GM12878 (cell line): ENCODE data around the gene PARP16. TPM values are rescaled to one million over a fixed set of nuclear protein-coding genes. Genes with fewer than 3 reads are reported as not detected.

ENCODE experiments used
- ATAC-seq: fragments of 200-7000 bp; cut with Tn5 transposase; 3 replicates; pipeline ENCODE4 v1.9.1; 2020; ENCODE audit warnings: mild to moderate bottlenecking, moderate library complexity
- BruUV-seq: library from RNA; stranded (reverse); fragments of 400-500 nt; replicated peaks from 2 replicates; lab custom pipeline; 2021; lab: Mats Ljungman, UMichigan
- CTCF ChIA-PET: fragments of 300-600 bp; sonication (Branson Sonifier 250); formaldehyde crosslinking; extraction: SDS; loops from one replicate; lab custom pipeline; 2021; ENCODE audit warnings: inconsistent platforms; lab: Yijun Ruan, JAX
- POLR2A ChIA-PET: fragments of 350-600 bp; formaldehyde crosslinking; extraction: SDS; loops from one replicate; lab custom pipeline; 2021; ENCODE audit warnings: inconsistent platforms; lab: Charles Lee
- RAD21 ChIA-PET: fragments of 300-600 bp; sonication (Branson Sonifier 250); formaldehyde crosslinking; loops from one replicate; lab custom pipeline; 2023; ENCODE audit warnings: antibody characterized with exemption; ENCODE audit not compliant: unreplicated experiment; lab: Charles Lee
- SMC1A ChIA-PET: fragments of 300-600 bp; sonication (Branson Sonifier 250); formaldehyde crosslinking; loops from one replicate; lab custom pipeline; 2023; ENCODE audit not compliant: unreplicated experiment, uncharacterized antibody; lab: Charles Lee
- DNase-seq: peaks from one replicate; pipeline ENCODE4 v3.0.0-alpha.2; 2011; ENCODE audit warnings: low read depth, low spot score
- FAIRE-seq: peaks from 3 replicates; lab custom pipeline; 2011; peaks lifted over from hg19 to GRCh38; lab: Jason Lieb, UNC
- H2AFZ ChIP-seq: 2 replicates; pipeline ENCODE4 v1.6.0; 2011; ENCODE audit warnings: low read depth, low read length, control low read depth; ENCODE audit not compliant: control insufficient read depth
- H3K27ac ChIP-seq: 2 replicates; pipeline ENCODE4 v1.5.1; 2011; ENCODE audit warnings: control low read depth; ENCODE audit not compliant: control insufficient read depth, insufficient read depth
- H3K27me3 ChIP-seq, 2 experiments: replicated peaks in 1 of 2; 2 replicates each; pipeline versions ENCODE4 v1.6.0 to v1.6.1; 2011; ENCODE audit warnings: low read length in 1 of 2; ENCODE audit not compliant: control insufficient read depth in 2 of 2, insufficient read depth in 2 of 2
- H3K36me3 ChIP-seq, 2 experiments: 2 replicates each; pipeline ENCODE4 v1.5.1; 2011; ENCODE audit warnings: low read length in 1 of 2; ENCODE audit not compliant: control insufficient read depth in 2 of 2, insufficient read depth in 2 of 2
- H3K4me1 ChIP-seq: 2 replicates; pipeline ENCODE4 v1.6.1; 2011; ENCODE audit warnings: mild to moderate bottlenecking, low read length, moderate library complexity, mixed read lengths; ENCODE audit not compliant: control insufficient read depth, insufficient read depth
- H3K4me2 ChIP-seq: 2 replicates; pipeline ENCODE4 v1.6.0; 2011; ENCODE audit warnings: control low read depth; ENCODE audit not compliant: control insufficient read depth, insufficient read depth
- H3K4me3 ChIP-seq: fragments of 200-600 bp; sonication (generic); 2 replicates; pipeline ENCODE4 v1.5.1; 2016
- H3K79me2 ChIP-seq: 2 replicates; pipeline ENCODE4 v1.6.0; 2011; ENCODE audit warnings: low read length; ENCODE audit not compliant: control insufficient read depth, insufficient read depth
- H3K9ac ChIP-seq: 2 replicates; pipeline ENCODE4 v1.8.0; 2011; ENCODE audit warnings: low read length, control low read depth, mixed read lengths; ENCODE audit not compliant: control insufficient read depth, insufficient read depth
- H3K9me3 ChIP-seq: replicated peaks from 3 replicates; pipeline ENCODE4 v1.5.1; 2011; ENCODE audit warnings: mild to moderate bottlenecking, low read length; ENCODE audit not compliant: control insufficient read depth, insufficient read depth
- H4K20me1 ChIP-seq: 2 replicates; pipeline ENCODE4 v1.6.0; 2011; ENCODE audit not compliant: control insufficient read depth, insufficient read depth
- MEF2B ChIP-seq: fragments of 450-650 bp; IDR thresholded peaks from 2 replicates; pipeline ENCODE4 v1.6.1; 2018; ENCODE audit warnings: mild to moderate bottlenecking, moderate library complexity; ENCODE audit not compliant: partially characterized antibody, poor library complexity, severe bottlenecking
- NBN ChIP-seq: fragments of 450-650 bp; IDR thresholded peaks from 2 replicates; pipeline ENCODE4 v1.6.1; 2016
- NFIC ChIP-seq: IDR thresholded peaks from 2 replicates; pipeline ENCODE4 v1.6.1; 2012; ENCODE audit warnings: low read depth, mild to moderate bottlenecking, inconsistent platforms, low read length, moderate library complexity
- NRF1 ChIP-seq: conservative IDR thresholded peaks from 2 replicates; pipeline ENCODE4 v1.6.1; 2011; ENCODE audit warnings: mild to moderate bottlenecking, low read depth, low read length, improper control_type of control experiment
- RB1 ChIP-seq: fragments of 450-650 bp; formaldehyde crosslinking; IDR thresholded peaks from 2 replicates; pipeline ENCODE4 v1.6.1; 2017; ENCODE audit warnings: mild to moderate bottlenecking, borderline replicate concordance
- RELA ChIP-seq: fragments of 450-650 bp; IDR thresholded peaks from 2 replicates; pipeline ENCODE4 v1.8.0; 2014; ENCODE audit warnings: borderline replicate concordance; ENCODE audit not compliant: partially characterized antibody
- YBX1 ChIP-seq: fragments of 450-650 bp; IDR thresholded peaks from 2 replicates; pipeline ENCODE4 v1.6.1; 2016; ENCODE audit warnings: antibody characterized with exemption
- ZNF217 ChIP-seq: fragments of 450-650 bp; IDR thresholded peaks from 2 replicates; pipeline ENCODE4 v1.6.1; 2017; ENCODE audit warnings: antibody characterized with exemption, mild to moderate bottlenecking
- WGBS: methylation state at CpG from one replicate; pipeline ENCODE4 v1.1.6; 2016; ENCODE audit warnings: low lambda C conversion rate; ENCODE audit not compliant: insufficient replicate concordance, insufficient coverage; ENCODE audit errors: missing lambda C conversion rate; 5-methylcytosine and 5-hydroxymethylcytosine counted together
- in situ Hi-C: fragments of 300-500 bp; cut with MboI; formaldehyde crosslinking; loops from 9 replicates; pipeline ENCODE4 v1.14.3; 2018; ENCODE audit warnings: mixed read lengths
- intact Hi-C: fragments of 100-400 bp; cut with micrococcal nuclease; formaldehyde crosslinking; loops from one replicate; pipeline ENCODE4 v1.14.2; 2022; ENCODE audit not compliant: unreplicated experiment
- polyA plus RNA-seq, 11 experiments: library from polyadenylated mRNA; depleted of rRNA in 4 of 11; unstranded in 6 of 11; stranded (reverse) in 5 of 11; fragments of >200 nt; fragmentation: Nextera tagmentation in 4 of 11; fragmentation: Illumina TruSeq in 1 of 11; extraction: Ambion mirVana in 4 of 11; extraction: Trizol in 1 of 11; gene quantifications; 1 replicate in 1 of 11; 2 replicates in 10 of 11; pipeline versions ENCODE4 v1.2.1 to v1.2.3, GENCODE V29; 2011 to 2016; ENCODE audit warnings: inconsistent platforms in 2 of 11, missing spikeins in 2 of 11, low read depth in 1 of 11
- total RNA-seq, 4 experiments: library from RNA; depleted of rRNA in 3 of 4; stranded (reverse); fragments of >200 nt in 3 of 4; fragmentation: Illumina TruSeq in 1 of 4; extraction: Trizol in 1 of 4; gene quantifications; 2 replicates each; pipeline versions ENCODE4 v1.2.1 to v1.2.3, GENCODE V29; 2013 to 2021
- TF ChIP-seq, protein P1 (sequence below): fragments of 450-650 bp; IDR thresholded peaks from 2 replicates; pipeline ENCODE4 v1.6.1; 2017; ENCODE audit warnings: mild to moderate bottlenecking
- TF ChIP-seq, protein P2 (sequence below): fragments of 450-650 bp; IDR thresholded peaks from 2 replicates; pipeline ENCODE4 v1.6.1; 2016; ENCODE audit warnings: mild to moderate bottlenecking, moderate library complexity, borderline replicate concordance

Gene PARP16
- total and polyA plus RNA-seq, 10 of the 15 experiments (the other 5 are each of a cell fraction or from before 2014, with no cell fraction given), result 4.9 to 15.7 (median 9.9) TPM

DNA sequence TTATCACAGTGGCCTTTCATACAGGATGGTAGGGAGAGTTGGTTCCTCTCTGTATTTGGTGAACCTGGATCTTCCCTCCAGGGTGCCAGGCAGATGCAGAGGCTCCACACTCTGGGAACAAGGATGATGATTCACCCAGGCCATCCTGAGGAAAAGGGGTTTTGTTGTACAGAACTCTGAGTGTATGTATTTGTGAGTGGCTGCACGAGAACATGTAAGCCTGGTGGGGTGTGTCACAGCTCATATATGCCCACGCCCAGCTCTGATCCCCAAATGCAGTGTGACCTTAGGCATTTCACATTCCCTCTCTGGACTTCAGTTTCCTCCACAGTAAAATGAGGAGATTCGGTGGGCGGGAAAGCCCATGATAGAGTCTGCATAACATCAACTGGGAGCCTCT, 63.8 kb downstream of the PARP16 start:
- in situ Hi-C loops, result no loop called here
- H3K36me3 ChIP-seq, result no peaks in the 10 kb centered on the region
- ATAC-seq (no peak), FAIRE-seq (no peak), DNase-seq (no peak)
- H3K9me3 ChIP-seq, result no peaks in the 10 kb centered on the region
- ChIA-PET POLR2A (interaction anchor here (0.6 kb wide), 1 partner anchor 27 kb away, joined by 3 read pairs; no protein-coding TSS in a partner anchor), RAD21 (no interaction called here), CTCF (interaction anchor here (0.9 kb wide), 1 partner anchor 11 kb away, joined by 3 read pairs; no protein-coding TSS in a partner anchor), SMC1A (interaction anchor here (1.8 kb wide), 1 partner anchor 15 kb away, joined by 5 read pairs; no protein-coding TSS in a partner anchor)
- H4K20me1 ChIP-seq, result no peaks in the 10 kb centered on the region
- no peak overlapping the region for H3K4me3 ChIP-seq
- WGBS, result 57% methylated on average over 4 of the region's 4 CpGs
- intact Hi-C loops, result no loop called here
- no peak overlapping the region for H3K27ac ChIP-seq
- H3K27me3 ChIP-seq, result no peaks in the 10 kb centered on the region
- H3K79me2 ChIP-seq, result no peaks in the 10 kb centered on the region
- no TSS peak for BruUV-seq
- no peaks in the 10 kb centered on the region for H3K4me1 ChIP-seq
- TF ChIP-seq RELA, result no peak
- TF ChIP-seq, protein P1, sequence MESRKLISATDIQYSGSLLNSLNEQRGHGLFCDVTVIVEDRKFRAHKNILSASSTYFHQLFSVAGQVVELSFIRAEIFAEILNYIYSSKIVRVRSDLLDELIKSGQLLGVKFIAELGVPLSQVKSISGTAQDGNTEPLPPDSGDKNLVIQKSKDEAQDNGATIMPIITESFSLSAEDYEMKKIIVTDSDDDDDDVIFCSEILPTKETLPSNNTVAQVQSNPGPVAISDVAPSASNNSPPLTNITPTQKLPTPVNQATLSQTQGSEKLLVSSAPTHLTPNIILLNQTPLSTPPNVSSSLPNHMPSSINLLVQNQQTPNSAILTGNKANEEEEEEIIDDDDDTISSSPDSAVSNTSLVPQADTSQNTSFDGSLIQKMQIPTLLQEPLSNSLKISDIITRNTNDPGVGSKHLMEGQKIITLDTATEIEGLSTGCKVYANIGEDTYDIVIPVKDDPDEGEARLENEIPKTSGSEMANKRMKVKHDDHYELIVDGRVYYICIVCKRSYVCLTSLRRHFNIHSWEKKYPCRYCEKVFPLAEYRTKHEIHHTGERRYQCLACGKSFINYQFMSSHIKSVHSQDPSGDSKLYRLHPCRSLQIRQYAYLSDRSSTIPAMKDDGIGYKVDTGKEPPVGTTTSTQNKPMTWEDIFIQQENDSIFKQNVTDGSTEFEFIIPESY, result no peak
- no peak for TF ChIP-seq NBN
- no peak for TF ChIP-seq RB1
- TF ChIP-seq NRF1, result no peak
- no peak for TF ChIP-seq MEF2B
- TF ChIP-seq NFIC, result no peak
- TF ChIP-seq ZNF217, result no peak
- no peak for TF ChIP-seq YBX1
- TF ChIP-seq, protein P2, sequence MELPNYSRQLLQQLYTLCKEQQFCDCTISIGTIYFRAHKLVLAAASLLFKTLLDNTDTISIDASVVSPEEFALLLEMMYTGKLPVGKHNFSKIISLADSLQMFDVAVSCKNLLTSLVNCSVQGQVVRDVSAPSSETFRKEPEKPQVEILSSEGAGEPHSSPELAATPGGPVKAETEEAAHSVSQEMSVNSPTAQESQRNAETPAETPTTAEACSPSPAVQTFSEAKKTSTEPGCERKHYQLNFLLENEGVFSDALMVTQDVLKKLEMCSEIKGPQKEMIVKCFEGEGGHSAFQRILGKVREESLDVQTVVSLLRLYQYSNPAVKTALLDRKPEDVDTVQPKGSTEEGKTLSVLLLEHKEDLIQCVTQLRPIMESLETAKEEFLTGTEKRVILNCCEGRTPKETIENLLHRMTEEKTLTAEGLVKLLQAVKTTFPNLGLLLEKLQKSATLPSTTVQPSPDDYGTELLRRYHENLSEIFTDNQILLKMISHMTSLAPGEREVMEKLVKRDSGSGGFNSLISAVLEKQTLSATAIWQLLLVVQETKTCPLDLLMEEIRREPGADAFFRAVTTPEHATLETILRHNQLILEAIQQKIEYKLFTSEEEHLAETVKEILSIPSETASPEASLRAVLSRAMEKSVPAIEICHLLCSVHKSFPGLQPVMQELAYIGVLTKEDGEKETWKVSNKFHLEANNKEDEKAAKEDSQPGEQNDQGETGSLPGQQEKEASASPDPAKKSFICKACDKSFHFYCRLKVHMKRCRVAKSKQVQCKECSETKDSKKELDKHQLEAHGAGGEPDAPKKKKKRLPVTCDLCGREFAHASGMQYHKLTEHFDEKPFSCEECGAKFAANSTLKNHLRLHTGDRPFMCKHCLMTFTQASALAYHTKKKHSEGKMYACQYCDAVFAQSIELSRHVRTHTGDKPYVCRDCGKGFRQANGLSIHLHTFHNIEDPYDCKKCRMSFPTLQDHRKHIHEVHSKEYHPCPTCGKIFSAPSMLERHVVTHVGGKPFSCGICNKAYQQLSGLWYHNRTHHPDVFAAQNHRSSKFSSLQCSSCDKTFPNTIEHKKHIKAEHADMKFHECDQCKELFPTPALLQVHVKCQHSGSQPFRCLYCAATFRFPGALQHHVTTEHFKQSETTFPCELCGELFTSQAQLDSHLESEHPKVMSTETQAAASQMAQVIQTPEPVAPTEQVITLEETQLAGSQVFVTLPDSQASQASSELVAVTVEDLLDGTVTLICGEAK, result no peak
- H3K9ac ChIP-seq, result no peak overlapping the region
- H2AFZ ChIP-seq, result no peak overlapping the region
- no peak overlapping the region for H3K4me2 ChIP-seq
